Chondrocyte (in vitro differentiated cells): ENCODE results near the gene ADAT2. TPM values are rescaled to one million over a fixed set of nuclear protein-coding genes. Genes with fewer than 3 reads are reported as not detected.

Experiments
- DNase-seq: peaks from one replicate; pipeline ENCODE4 v3.0.0; 2021; ENCODE audit warnings: mixed read lengths, low spot score
- H3K27ac Mint-ChIP-seq: one replicate; pipeline ENCODE4 v1.8.0; 2021; ENCODE audit warnings: mild to moderate bottlenecking, moderate library complexity, mixed read lengths; ENCODE audit not compliant: unreplicated experiment
- H3K27me3 Mint-ChIP-seq: 2 replicates; pipeline ENCODE4 v1.8.0; 2021; ENCODE audit warnings: low read depth, mixed read lengths
- H3K36me3 Mint-ChIP-seq: 2 replicates; pipeline ENCODE4 v1.8.0; 2021; ENCODE audit warnings: low read depth, mixed read lengths
- H3K4me1 Mint-ChIP-seq: 2 replicates; pipeline ENCODE4 v1.8.0; 2021; ENCODE audit warnings: low read depth, mild to moderate bottlenecking, mixed read lengths
- H3K4me3 Mint-ChIP-seq: one replicate; pipeline ENCODE4 v1.8.0; 2021; ENCODE audit warnings: mild to moderate bottlenecking, moderate library complexity, mixed read lengths; ENCODE audit not compliant: unreplicated experiment
- H3K9me3 Mint-ChIP-seq: 2 replicates; pipeline ENCODE4 v1.8.0; 2021; ENCODE audit warnings: low read depth, mixed read lengths
- CTCF ChIP-seq: fragments of 200-600 bp; sonication (generic); IDR thresholded peaks from 2 replicates; pipeline ENCODE4 v1.5.0; 2021; ENCODE audit warnings: antibody characterized with exemption, mild to moderate bottlenecking, moderate library complexity
- total RNA-seq: library from RNA; stranded (reverse); gene quantifications from 3 replicates; pipeline ENCODE4 v1.2.1, GENCODE V29; 2021

ADAT2 gene
- total RNA-seq, 1 donor from 2014 or later: 3.0 TPM

GRCh38 chr6:143486752-143487151 lies 36.3 kb upstream of the ADAT2 start:
- no peak for DNase-seq
- no peak for TF ChIP-seq CTCF
- no peaks in the 10 kb centered on the region for H3K4me1 Mint-ChIP-seq
- no peak overlapping the region for H3K4me3 Mint-ChIP-seq
- H3K9me3 Mint-ChIP-seq: no peaks in the 10 kb centered on the region
- no peak overlapping the region for H3K27ac Mint-ChIP-seq
- no peaks in the 10 kb centered on the region for H3K27me3 Mint-ChIP-seq
- H3K36me3 Mint-ChIP-seq: peaks cover 2% of the 10 kb centered on the region

GRCh38 chr6:143485967-143486366 lies 35.5 kb upstream of the ADAT2 start:
- no peak overlapping the region for H3K4me3 Mint-ChIP-seq
- H3K9me3 Mint-ChIP-seq: no peaks in the 10 kb centered on the region
- no peaks in the 10 kb centered on the region for H3K27me3 Mint-ChIP-seq
- no peak for DNase-seq
- TF ChIP-seq CTCF: no peak
- H3K4me1 Mint-ChIP-seq: no peaks in the 10 kb centered on the region
- H3K36me3 Mint-ChIP-seq: peaks cover 2% of the 10 kb centered on the region
- no peak overlapping the region for H3K27ac Mint-ChIP-seq

GRCh38 chr6:143482593-143482992 lies 32.1 kb upstream of the ADAT2 start:
- H3K27me3 Mint-ChIP-seq: no peaks in the 10 kb centered on the region

GRCh38 chr6:143478479-143479062 lies 28.1 kb upstream of the ADAT2 start:
- no peak for TF ChIP-seq CTCF
- H3K9me3 Mint-ChIP-seq: no peaks in the 10 kb centered on the region
- no peak overlapping the region for H3K4me3 Mint-ChIP-seq
- no peak overlapping the region for H3K27ac Mint-ChIP-seq
- peaks cover 29% of the 10 kb centered on the region for H3K36me3 Mint-ChIP-seq
- H3K27me3 Mint-ChIP-seq: no peaks in the 10 kb centered on the region
- H3K4me1 Mint-ChIP-seq: no peaks in the 10 kb centered on the region
- no peak for DNase-seq

More at GRCh38 chr6:143482593-143482992, 32.1 kb upstream of the ADAT2 start:
- Mint-ChIP-seq H3K27ac (no peak overlapping the region), H3K4me3 (no peak overlapping the region), H3K4me1 (no peaks in the 10 kb centered on the region), H3K9me3 (no peaks in the 10 kb centered on the region), H3K36me3 (peaks cover 4% of the 10 kb centered on the region)
- DNase-seq: no peak
- TF ChIP-seq CTCF: no peak

GRCh38 chr6:143476545-143476944 lies 26.1 kb upstream of the ADAT2 start:
- Mint-ChIP-seq H3K27ac (no peak overlapping the region), H3K36me3 (peaks cover 36% of the 10 kb centered on the region), H3K4me1 (no peaks in the 10 kb centered on the region), H3K9me3 (no peaks in the 10 kb centered on the region), H3K4me3 (no peak overlapping the region), H3K27me3 (no peaks in the 10 kb centered on the region)
- no peak for TF ChIP-seq CTCF
- DNase-seq: no peak
